Measurements from ENCODE around the gene SYCE1.
"Not testable (repeated sequence)": the region's sequence is repeated elsewhere in the genome, so short reads cannot be mapped to it uniquely, and the experiment has no call there.

Gene SYCE1

DNA sequence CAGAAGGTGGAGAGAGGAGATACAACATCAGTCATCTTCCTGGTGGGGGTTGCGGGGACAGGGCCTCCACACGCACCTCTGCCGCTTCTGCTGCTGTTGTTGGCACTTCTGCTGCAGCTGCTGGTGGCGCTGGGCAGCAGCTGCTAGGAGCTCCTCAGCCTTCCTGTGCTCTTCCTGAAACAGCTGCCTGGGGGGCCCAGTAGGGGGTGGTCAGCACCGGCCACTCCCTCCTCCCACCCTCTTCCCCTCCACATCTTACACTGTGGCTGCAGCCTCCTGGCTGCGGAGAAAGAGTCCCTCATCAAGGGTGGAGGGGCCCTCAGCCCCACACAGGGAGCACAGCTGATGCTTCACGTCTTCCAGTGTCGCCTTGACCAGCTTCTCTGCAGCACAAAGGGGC, 9.9 kb downstream of the SYCE1 start:
- TF ChIP-seq CTCF (IDR thresholded peaks at IDR 0.05; ENCODE audit: low read depth, low read length, missing control alignments): no peak
- Histone ChIP-seq H3K4me3 (ENCODE audit: low read depth, low read length) (no peak overlapping the region), H3K27me3 (replicated peaks) (no peaks in the 10 kb centered on the region), H3K27ac (no peak overlapping the region), H3K36me3 (replicated peaks) (no peaks in the 10 kb centered on the region)
- in situ Hi-C loops (cut with HindIII; ENCODE audit: low pct_ligation_motif_present, low sequenced_read_pairs): no loop called here
- DNase-seq: no peak

DNA sequence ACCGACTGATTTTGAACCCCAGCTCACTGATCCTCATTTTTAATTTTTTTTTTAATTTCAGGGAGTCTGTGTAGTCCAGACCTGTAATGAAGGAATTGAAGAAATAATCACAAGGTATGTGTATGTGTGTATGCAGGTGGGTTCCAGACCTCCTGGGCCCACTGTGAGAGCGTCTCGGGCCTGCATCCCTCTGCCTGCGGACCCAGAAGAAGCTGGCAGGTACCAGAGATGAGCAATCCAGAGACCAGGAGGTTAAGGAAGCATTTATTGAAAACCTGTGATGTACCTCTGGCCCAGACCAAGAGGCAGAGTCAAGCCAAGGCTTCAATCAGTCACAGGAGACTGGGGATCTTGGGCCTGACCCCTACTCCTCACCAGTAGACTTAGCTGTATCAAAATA, 10.8 kb downstream of the SYCE1 start:
- in situ Hi-C loops (cut with HindIII; ENCODE audit: low pct_ligation_motif_present, low sequenced_read_pairs): no loop called here
- TF ChIP-seq CTCF (IDR thresholded peaks at IDR 0.05; ENCODE audit: low read depth, low read length, missing control alignments): no peak
- Histone ChIP-seq H3K27ac (no peak overlapping the region), H3K4me3 (ENCODE audit: low read depth, low read length) (no peak overlapping the region), H3K27me3 (replicated peaks) (no peaks in the 10 kb centered on the region), H3K36me3 (replicated peaks) (no peaks in the 10 kb centered on the region)
- no peak for DNase-seq

DNA sequence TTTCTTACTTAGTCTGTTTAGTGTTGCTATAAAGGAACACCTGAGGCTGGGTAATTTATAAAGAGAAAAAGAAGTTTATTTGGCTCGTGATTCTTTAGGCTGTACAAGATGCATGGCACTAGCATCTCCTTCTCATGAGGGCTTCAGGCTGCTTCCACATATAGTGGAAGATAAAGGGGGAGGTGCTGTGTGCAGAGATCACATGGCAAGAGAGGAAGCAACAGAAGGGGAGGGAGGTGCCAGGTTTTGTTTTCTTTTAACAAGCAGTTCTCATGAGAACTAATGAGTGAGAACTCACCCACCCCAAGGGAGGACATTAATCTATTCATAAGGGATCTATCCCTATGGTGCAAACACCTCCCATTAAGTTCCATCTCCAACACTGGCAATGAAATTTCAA, 20.9 kb downstream of the SYCE1 start:
- no peak for DNase-seq
- Histone ChIP-seq H3K27me3 (replicated peaks) (no peaks in the 10 kb centered on the region), H3K27ac (no peak overlapping the region), H3K4me3 (ENCODE audit: low read depth, low read length) (no peak overlapping the region), H3K36me3 (replicated peaks) (no peaks in the 10 kb centered on the region)
- no peak for TF ChIP-seq CTCF (IDR thresholded peaks at IDR 0.05; ENCODE audit: low read depth, low read length, missing control alignments)
- in situ Hi-C loops (cut with HindIII; ENCODE audit: low pct_ligation_motif_present, low sequenced_read_pairs): no loop called here

- H3K27ac ChIP-seq; H3K4me3 ChIP-seq (ENCODE audit: low read depth, low read length); H3K27me3 ChIP-seq (replicated peaks); H3K36me3 ChIP-seq (replicated peaks); DNase-seq; in situ Hi-C loops (cut with HindIII; ENCODE audit: low pct_ligation_motif_present, low sequenced_read_pairs): not testable (repeated sequence)
These were observed 23.9 kb downstream of the SYCE1 start for GRCh38 chr10:133541441-133541975.

DNA sequence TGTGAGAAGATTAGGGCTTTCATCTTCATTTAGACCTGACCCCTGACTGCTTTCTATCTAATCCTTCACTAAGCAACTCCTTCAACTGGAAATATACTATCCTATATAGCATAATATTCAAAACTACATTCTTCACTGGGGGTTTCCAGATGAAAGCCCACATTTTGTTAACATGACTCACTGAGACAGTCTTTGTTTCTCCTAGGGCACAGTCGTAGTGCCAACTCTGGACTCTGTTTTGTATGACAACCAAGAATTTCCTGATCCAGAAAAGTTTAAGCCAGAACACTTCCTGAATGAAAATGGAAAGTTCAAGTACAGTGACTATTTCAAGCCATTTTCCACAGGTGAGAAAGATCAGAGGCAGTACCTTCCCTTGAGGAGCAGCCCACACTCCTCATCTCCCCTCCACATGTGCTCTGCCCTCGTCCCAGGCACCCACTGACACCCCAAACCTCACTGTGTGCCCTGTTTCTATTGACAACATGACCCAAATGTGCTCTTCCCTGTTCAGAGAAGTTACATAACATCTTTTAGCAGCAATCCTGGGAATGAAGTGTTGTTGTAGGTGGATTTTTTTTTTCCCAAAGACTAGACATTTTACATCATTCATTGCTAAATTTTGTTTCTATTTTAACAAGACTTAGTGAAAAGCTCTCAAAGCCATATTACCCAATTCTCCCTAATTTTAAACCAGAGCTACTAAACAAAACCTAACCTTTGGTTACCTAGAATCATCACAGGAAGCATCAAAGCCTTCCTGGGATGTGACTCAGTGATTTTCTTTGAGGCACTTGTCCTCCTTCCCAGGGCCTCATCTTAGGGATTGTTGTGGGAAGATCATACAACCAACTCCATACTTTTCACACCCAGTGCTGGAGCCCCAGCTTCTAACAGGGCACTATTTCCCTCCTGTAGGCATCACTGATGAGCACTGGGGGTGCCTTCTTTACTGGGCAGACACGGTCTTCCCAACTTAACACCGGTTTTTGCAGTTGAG, 27.5 kb downstream of the SYCE1 start:
- in situ Hi-C loops (cut with HindIII; ENCODE audit: low pct_ligation_motif_present, low sequenced_read_pairs): no loop called here

More for the DNA sequence above, 27.5 kb downstream of the SYCE1 start:
- no peak for DNase-seq
- no peak for TF ChIP-seq CTCF (IDR thresholded peaks at IDR 0.05; ENCODE audit: low read depth, low read length, missing control alignments)
- Histone ChIP-seq H3K36me3 (replicated peaks) (no peaks in the 10 kb centered on the region), H3K27ac (no peak overlapping the region), H3K4me3 (ENCODE audit: low read depth, low read length) (no peak overlapping the region), H3K27me3 (replicated peaks) (no peaks in the 10 kb centered on the region)

Measured in brain microvascular endothelial cell (primary cell).